ENCODE measurements around the gene CAPN13. TPM values are rescaled to one million over a fixed set of nuclear protein-coding genes. Genes with fewer than 3 reads are reported as not detected.

CAPN13 gene
- total and polyA plus RNA-seq, 10 donors: 0.09 to 1.1 (median 0.36) TPM; not detected in 4

- no peak overlapping the region for H3K27ac ChIP-seq
- WGBS, 5 donors: 65 to 80% (median 78%) methylated on average over 3 of the region's 3 CpGs
- no peak overlapping the region for H3K4me3 ChIP-seq
- no peaks in the 10 kb centered on the region for H3K36me3 ChIP-seq
- TF ChIP-seq POLR2A (IDR thresholded peaks at IDR 0.05) (no peak), POLR2AphosphoS5 (IDR thresholded peaks at IDR 0.05) (no peak), CTCF (IDR thresholded peaks at IDR 0.05 in 8 of 11, conservative IDR thresholded peaks at IDR 0.05 in 3 of 11) (no peak)
- H3K27me3 ChIP-seq (replicated peaks in 1 of 7): peaks cover 0 to 12% (median 0%) of the 10 kb centered on the region in 7 donors
- no peak for DNase-seq
- intact Hi-C loops (cut with DNase I; ENCODE audit: low total_unique reads): no loop called here
- no peaks in the 10 kb centered on the region for H3K9me3 ChIP-seq
- peaks cover 0 to 11% (median 6%) of the 10 kb centered on the region in 6 donors for H3K4me1 ChIP-seq
These were observed 16.4 kb downstream of the CAPN13 start for GRCh38 chr2:30790879-30791278.

- peaks cover 0 to 11% (median 6%) of the 10 kb centered on the region in 6 donors for H3K4me1 ChIP-seq
- intact Hi-C loops (cut with DNase I; ENCODE audit: low total_unique reads): no loop called here
- H3K9me3 ChIP-seq: no peaks in the 10 kb centered on the region
- H3K27ac ChIP-seq: no peak overlapping the region
- no peaks in the 10 kb centered on the region for H3K36me3 ChIP-seq
- peaks cover 0 to 12% (median 0%) of the 10 kb centered on the region in 7 donors for H3K27me3 ChIP-seq (replicated peaks in 1 of 7)
- no peak overlapping the region for H3K4me3 ChIP-seq
- TF ChIP-seq CTCF (IDR thresholded peaks at IDR 0.05 in 8 of 11, conservative IDR thresholded peaks at IDR 0.05 in 3 of 11): no peak
- TF ChIP-seq POLR2AphosphoS5 (IDR thresholded peaks at IDR 0.05): no peak
- TF ChIP-seq POLR2A (IDR thresholded peaks at IDR 0.05): no peak
- no peak for DNase-seq
- 63 to 89% (median 87%) methylated on average over 4 of the region's 4 CpGs for WGBS, 5 donors
These were observed 17.5 kb downstream of the CAPN13 start for GRCh38 chr2:30789670-30790210.

- no peaks in the 10 kb centered on the region for H3K9me3 ChIP-seq
- TF ChIP-seq CTCF (IDR thresholded peaks at IDR 0.05 in 8 of 11, conservative IDR thresholded peaks at IDR 0.05 in 3 of 11) (no peak), POLR2AphosphoS5 (IDR thresholded peaks at IDR 0.05) (no peak), POLR2A (IDR thresholded peaks at IDR 0.05) (no peak)
- no peak overlapping the region for H3K27ac ChIP-seq
- 83 to 90% (median 86%) methylated on average over 12 of the region's 12 CpGs for WGBS, 5 donors
- no peak for DNase-seq
- no peaks in the 10 kb centered on the region for H3K36me3 ChIP-seq
- intact Hi-C loops (cut with DNase I; ENCODE audit: low total_unique reads): no loop called here
- H3K27me3 ChIP-seq (replicated peaks in 1 of 7): peaks cover 0 to 12% (median 0%) of the 10 kb centered on the region in 7 donors
- H3K4me1 ChIP-seq: peaks cover 0 to 2% (median under 1%) of the 10 kb centered on the region in 6 donors
- no peak overlapping the region for H3K4me3 ChIP-seq
These were observed 20.1 kb downstream of the CAPN13 start for GRCh38 chr2:30786923-30787685.

GRCh38 chr2:30784682-30785081 lies 22.6 kb downstream of the CAPN13 start:
- peaks cover 0 to 12% (median 0%) of the 10 kb centered on the region in 7 donors for H3K27me3 ChIP-seq (replicated peaks in 1 of 7)
- 80 to 92% (median 84%) methylated on average over 3 of the region's 3 CpGs for WGBS, 5 donors
- no peaks in the 10 kb centered on the region for H3K36me3 ChIP-seq
- H3K4me1 ChIP-seq: no peaks in the 10 kb centered on the region
- no peaks in the 10 kb centered on the region for H3K9me3 ChIP-seq
- no peak for DNase-seq
- TF ChIP-seq POLR2AphosphoS5 (IDR thresholded peaks at IDR 0.05): no peak
- TF ChIP-seq POLR2A (IDR thresholded peaks at IDR 0.05): no peak
- no peak for TF ChIP-seq CTCF (IDR thresholded peaks at IDR 0.05 in 8 of 11, conservative IDR thresholded peaks at IDR 0.05 in 3 of 11)
- intact Hi-C loops (cut with DNase I; ENCODE audit: low total_unique reads): no loop called here
- no peak overlapping the region for H3K4me3 ChIP-seq
- H3K27ac ChIP-seq: no peak overlapping the region

Measured in spleen (tissue), 11 donors.